ENCODE results near the gene CAPN9. TPM values are rescaled to one million over a fixed set of nuclear protein-coding genes. Genes with fewer than 3 reads are reported as not detected.

CAPN9 gene
- total RNA-seq, 6 experiments from 2014 or later = not detected

GRCh38 chr1:230701434-230701833 is 45.8 kb upstream of the CAPN9 start:
- H3K9me3 ChIP-seq = no peaks in the 10 kb centered on the region
- ATAC-seq (no peak), DNase-seq (no peak)
- H3K27ac ChIP-seq = no peak overlapping the region
- H3K4me1 ChIP-seq = no peaks in the 10 kb centered on the region
- H3K4me3 ChIP-seq = no peak overlapping the region
- no peaks in the 10 kb centered on the region for H3K27me3 ChIP-seq
- 80% methylated on average over 5 of the region's 17 CpGs for WGBS (ENCODE audit: insufficient coverage, low coverage, low lambda C conversion rate, missing lambda C conversion rate)
- TF ChIP-seq, protein P1, sequence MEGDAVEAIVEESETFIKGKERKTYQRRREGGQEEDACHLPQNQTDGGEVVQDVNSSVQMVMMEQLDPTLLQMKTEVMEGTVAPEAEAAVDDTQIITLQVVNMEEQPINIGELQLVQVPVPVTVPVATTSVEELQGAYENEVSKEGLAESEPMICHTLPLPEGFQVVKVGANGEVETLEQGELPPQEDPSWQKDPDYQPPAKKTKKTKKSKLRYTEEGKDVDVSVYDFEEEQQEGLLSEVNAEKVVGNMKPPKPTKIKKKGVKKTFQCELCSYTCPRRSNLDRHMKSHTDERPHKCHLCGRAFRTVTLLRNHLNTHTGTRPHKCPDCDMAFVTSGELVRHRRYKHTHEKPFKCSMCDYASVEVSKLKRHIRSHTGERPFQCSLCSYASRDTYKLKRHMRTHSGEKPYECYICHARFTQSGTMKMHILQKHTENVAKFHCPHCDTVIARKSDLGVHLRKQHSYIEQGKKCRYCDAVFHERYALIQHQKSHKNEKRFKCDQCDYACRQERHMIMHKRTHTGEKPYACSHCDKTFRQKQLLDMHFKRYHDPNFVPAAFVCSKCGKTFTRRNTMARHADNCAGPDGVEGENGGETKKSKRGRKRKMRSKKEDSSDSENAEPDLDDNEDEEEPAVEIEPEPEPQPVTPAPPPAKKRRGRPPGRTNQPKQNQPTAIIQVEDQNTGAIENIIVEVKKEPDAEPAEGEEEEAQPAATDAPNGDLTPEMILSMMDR (IDR thresholded peaks at IDR 0.05) = no peak
- TF ChIP-seq POLR2A (IDR thresholded peaks at IDR 0.05) = no peak
- intact Hi-C loops (cut with DNase I) = loop anchor here (10.0 kb wide), 2 partner anchors 57 to 67 kb away; partner anchors contain the start of gene COG2 (in 1 of the 2)
- H3K36me3 ChIP-seq = peaks cover 0 to 50% (median 27%) of the 10 kb centered on the region in 4 donors

DNA sequence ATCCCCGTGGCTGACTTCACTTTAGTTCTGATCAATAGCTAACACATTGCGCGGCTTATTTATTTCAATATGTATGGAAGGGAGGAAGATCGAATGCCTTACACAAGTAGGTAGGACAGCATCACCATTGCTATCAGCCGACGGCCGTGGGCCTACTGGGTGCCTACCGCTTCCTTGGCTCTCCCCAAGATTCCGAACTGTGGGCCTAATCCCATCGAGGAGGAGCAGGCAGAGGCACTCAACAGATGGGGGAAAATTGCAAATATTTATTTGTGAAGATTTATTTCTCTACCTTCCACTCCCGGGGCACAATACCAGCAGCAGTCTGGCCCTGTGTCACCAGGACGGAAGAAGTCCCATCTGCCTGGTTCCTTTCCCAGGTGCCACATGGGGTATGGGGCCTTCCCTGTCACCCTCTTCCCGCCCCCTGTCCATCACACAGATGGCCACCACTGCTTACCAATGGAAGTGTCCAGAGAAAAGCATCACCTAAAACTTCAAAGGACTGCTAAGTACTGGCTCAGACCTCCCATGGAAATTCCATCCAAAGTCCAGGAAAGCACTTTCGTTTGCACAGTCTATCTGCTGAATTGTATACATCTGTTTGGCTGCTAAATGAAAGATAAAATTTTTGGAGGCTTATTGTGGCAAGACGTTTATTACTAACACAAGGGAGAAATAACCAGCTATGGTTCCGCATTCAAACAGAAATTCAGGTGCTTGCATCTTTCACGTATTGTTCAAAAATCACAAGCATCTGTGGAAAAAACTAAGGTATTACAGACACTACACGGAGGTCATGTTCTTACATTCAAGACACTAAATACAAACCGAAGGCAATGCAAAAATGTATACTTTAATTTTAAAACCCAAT is 45.1 kb upstream of the CAPN9 start:
- no peak for TF ChIP-seq POLR2A (IDR thresholded peaks at IDR 0.05)
- TF ChIP-seq, protein P1 (IDR thresholded peaks at IDR 0.05) = no peak
- no peaks in the 10 kb centered on the region for H3K27me3 ChIP-seq
- no peaks in the 10 kb centered on the region for H3K4me1 ChIP-seq
- no peak overlapping the region for H3K4me3 ChIP-seq
- WGBS (ENCODE audit: insufficient coverage, low coverage, low lambda C conversion rate, missing lambda C conversion rate) = 75% methylated on average over 9 of the region's 19 CpGs
- H3K36me3 ChIP-seq = peaks cover 0 to 57% (median 32%) of the 10 kb centered on the region in 4 donors
- DNase-seq (no peak), ATAC-seq (no peak)
- H3K27ac ChIP-seq = no peak overlapping the region
- intact Hi-C loops (cut with DNase I) = loop anchor here (10.0 kb wide), 2 partner anchors 57 to 67 kb away; partner anchors contain the start of gene COG2 (in 1 of the 2)
- no peaks in the 10 kb centered on the region for H3K9me3 ChIP-seq

- H3K27me3 ChIP-seq = no peaks in the 10 kb centered on the region
- 44% methylated on average over 6 of the region's 14 CpGs for WGBS (ENCODE audit: insufficient coverage, low coverage, low lambda C conversion rate, missing lambda C conversion rate)
- no peak overlapping the region for H3K4me3 ChIP-seq
- ATAC-seq = peak in 3 of 4 donors; percentile 0 to 30 (median 22)
- peak overlapping the region in 1 of 3 donors; percentile 37 for H3K27ac ChIP-seq
- TF ChIP-seq, protein P1 (IDR thresholded peaks at IDR 0.05) = no peak
- TF ChIP-seq POLR2A (IDR thresholded peaks at IDR 0.05) = no peak
- H3K36me3 ChIP-seq = peaks cover 0 to 66% (median 37%) of the 10 kb centered on the region in 4 donors
- intact Hi-C loops (cut with DNase I) = loop anchor here (10.0 kb wide), 2 partner anchors 58 to 68 kb away; partner anchors contain the start of gene COG2 (in 1 of the 2)
- peaks cover 0 to 5% (median 0%) of the 10 kb centered on the region in 4 donors for H3K4me1 ChIP-seq
- DNase-seq = no peak
- H3K9me3 ChIP-seq = no peaks in the 10 kb centered on the region
These were observed 44.1 kb upstream of the CAPN9 start for GRCh38 chr1:230702934-230703678.

DNA sequence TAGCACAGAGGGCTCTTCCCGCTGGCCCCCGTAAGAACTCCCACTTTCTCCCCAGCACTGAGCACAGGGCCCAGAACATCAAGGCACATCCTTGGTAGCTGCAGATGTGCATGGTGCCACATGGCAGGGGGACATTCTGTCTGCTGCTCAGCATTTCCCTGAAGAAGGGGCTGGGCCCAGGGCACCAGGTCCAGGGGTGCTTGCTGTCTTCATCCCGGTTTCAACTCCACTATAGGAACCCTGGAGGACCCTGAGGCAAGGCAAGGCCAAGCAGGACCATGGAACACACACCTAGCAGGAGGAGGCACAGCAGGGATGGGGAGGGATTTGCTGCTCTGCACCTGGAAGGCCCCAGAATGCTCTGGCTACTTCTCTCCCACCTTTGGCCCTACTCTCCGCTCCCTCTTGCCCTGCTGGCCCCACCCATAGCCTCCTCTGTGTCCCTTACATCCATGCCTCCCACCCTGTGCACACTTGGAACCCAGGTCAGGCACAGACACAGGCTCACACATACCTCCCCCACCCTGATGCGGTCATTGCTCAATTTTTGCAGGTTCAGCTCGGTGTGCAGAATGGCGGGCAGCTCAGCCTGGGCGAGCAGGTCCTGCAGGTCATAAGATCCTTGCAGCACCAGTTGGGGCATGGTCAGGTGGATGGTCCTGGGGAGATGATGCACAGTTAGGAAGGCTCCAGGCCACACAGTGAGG is 43.4 kb upstream of the CAPN9 start:
- no peak overlapping the region for H3K4me3 ChIP-seq
- peak in 1 of 4 donors; percentile 0 for ATAC-seq
- no peaks in the 10 kb centered on the region for H3K9me3 ChIP-seq
- 69% methylated on average over 6 of the region's 8 CpGs for WGBS (ENCODE audit: insufficient coverage, low coverage, low lambda C conversion rate, missing lambda C conversion rate)
- H3K4me1 ChIP-seq = peaks cover 0 to 5% (median 0%) of the 10 kb centered on the region in 4 donors
- peak overlapping the region in 1 of 3 donors; percentile 37 for H3K27ac ChIP-seq
- H3K36me3 ChIP-seq = peaks cover 0 to 73% (median 38%) of the 10 kb centered on the region in 4 donors
- DNase-seq = peak in 1 of 3 donors; percentile 72
- no peaks in the 10 kb centered on the region for H3K27me3 ChIP-seq
- intact Hi-C loops (cut with DNase I) = loop anchor here (10.0 kb wide), 2 partner anchors 59 to 69 kb away; partner anchors contain the start of gene COG2 (in 1 of the 2)
- TF ChIP-seq, protein P1 (IDR thresholded peaks at IDR 0.05) = no peak
- peak; percentile 4 for TF ChIP-seq POLR2A (IDR thresholded peaks at IDR 0.05)
